Calu3 (cell line): Measurements from ENCODE around the gene LCE1C. TPM values are rescaled to one million over a fixed set of nuclear protein-coding genes. Genes with fewer than 3 reads are reported as not detected.

ENCODE experiments used
- BruUV-seq: library from RNA; stranded (reverse); fragments of 400-500 nt; replicated peaks from 2 replicates; lab custom pipeline; 2021; lab: Mats Ljungman, UMichigan
- CTCF ChIA-PET: fragments of 300-600 bp; sonication (Branson Sonifier 250); formaldehyde crosslinking; loops from one replicate; lab custom pipeline; 2022; ENCODE audit warnings: antibody characterized with exemption; lab: Charles Lee
- DNase-seq: peaks from one replicate; pipeline ENCODE4 v3.0.0; 2022
- H3K27ac Mint-ChIP-seq: one replicate; pipeline ENCODE4 v1.8.0; 2022; ENCODE audit warnings: mixed read lengths; ENCODE audit not compliant: unreplicated experiment
- H3K27me3 Mint-ChIP-seq: one replicate; pipeline ENCODE4 v1.8.0; 2022; ENCODE audit warnings: mixed read lengths; ENCODE audit not compliant: unreplicated experiment
- H3K36me3 Mint-ChIP-seq: one replicate; pipeline ENCODE4 v1.8.0; 2022; ENCODE audit warnings: mild to moderate bottlenecking, moderate library complexity, mixed read lengths; ENCODE audit not compliant: insufficient read depth, unreplicated experiment
- H3K4me1 Mint-ChIP-seq: one replicate; pipeline ENCODE4 v1.8.0; 2022; ENCODE audit warnings: mild to moderate bottlenecking, low read depth, mixed read lengths; ENCODE audit not compliant: unreplicated experiment
- H3K4me3 Mint-ChIP-seq: one replicate; pipeline ENCODE4 v1.8.0; 2022; ENCODE audit warnings: mild to moderate bottlenecking, low read depth, moderate library complexity, mixed read lengths; ENCODE audit not compliant: unreplicated experiment
- H3K9me3 Mint-ChIP-seq: one replicate; pipeline ENCODE4 v1.8.0; 2022; ENCODE audit warnings: low read depth, mixed read lengths; ENCODE audit not compliant: unreplicated experiment
- intact Hi-C: fragments of 100-400 bp; cut with micrococcal nuclease; formaldehyde crosslinking; loops from one replicate; pipeline ENCODE4 v1.10.0; 2022; ENCODE audit not compliant: unreplicated experiment
- total RNA-seq: library from RNA; stranded (reverse); gene quantifications from 2 replicates; pipeline ENCODE4 v1.2.3, GENCODE V29; 2022
- TF ChIP-seq, protein P1 (sequence below): fragments of 200-600 bp; IDR thresholded peaks from one replicate; pipeline ENCODE4 v1.8.0; 2022; ENCODE audit warnings: antibody characterized with exemption; ENCODE audit not compliant: unreplicated experiment

The LCE1C gene
- total RNA-seq, 1 experiment from 2014 or later: not detected

- BruUV-seq: no TSS peak
- H3K27me3 Mint-ChIP-seq: peaks cover 97% of the 10 kb centered on the region
- CTCF ChIA-PET: no interaction called here
- no peak within 1 kb of the TSS for H3K27ac Mint-ChIP-seq
- H3K36me3 Mint-ChIP-seq: no peaks in the 10 kb centered on the region
- no peak for DNase-seq
- intact Hi-C loops: no loop called here
- TF ChIP-seq, protein P1, sequence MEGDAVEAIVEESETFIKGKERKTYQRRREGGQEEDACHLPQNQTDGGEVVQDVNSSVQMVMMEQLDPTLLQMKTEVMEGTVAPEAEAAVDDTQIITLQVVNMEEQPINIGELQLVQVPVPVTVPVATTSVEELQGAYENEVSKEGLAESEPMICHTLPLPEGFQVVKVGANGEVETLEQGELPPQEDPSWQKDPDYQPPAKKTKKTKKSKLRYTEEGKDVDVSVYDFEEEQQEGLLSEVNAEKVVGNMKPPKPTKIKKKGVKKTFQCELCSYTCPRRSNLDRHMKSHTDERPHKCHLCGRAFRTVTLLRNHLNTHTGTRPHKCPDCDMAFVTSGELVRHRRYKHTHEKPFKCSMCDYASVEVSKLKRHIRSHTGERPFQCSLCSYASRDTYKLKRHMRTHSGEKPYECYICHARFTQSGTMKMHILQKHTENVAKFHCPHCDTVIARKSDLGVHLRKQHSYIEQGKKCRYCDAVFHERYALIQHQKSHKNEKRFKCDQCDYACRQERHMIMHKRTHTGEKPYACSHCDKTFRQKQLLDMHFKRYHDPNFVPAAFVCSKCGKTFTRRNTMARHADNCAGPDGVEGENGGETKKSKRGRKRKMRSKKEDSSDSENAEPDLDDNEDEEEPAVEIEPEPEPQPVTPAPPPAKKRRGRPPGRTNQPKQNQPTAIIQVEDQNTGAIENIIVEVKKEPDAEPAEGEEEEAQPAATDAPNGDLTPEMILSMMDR: no peak
- no peak within 1 kb of the TSS for H3K4me3 Mint-ChIP-seq
- no peaks in the 10 kb centered on the region for H3K4me1 Mint-ChIP-seq
- H3K9me3 Mint-ChIP-seq: no peaks in the 10 kb centered on the region
Measured at GRCh38 chr1:152757747-152758146, 48.7 kb downstream of the LCE1C start, which contains the start of gene KPRP. Gene KPRP, plus strand, starts transcription at chr1:152758025. Its CDS starts 1,564 bp downstream, at chr1:152759589.

DNA sequence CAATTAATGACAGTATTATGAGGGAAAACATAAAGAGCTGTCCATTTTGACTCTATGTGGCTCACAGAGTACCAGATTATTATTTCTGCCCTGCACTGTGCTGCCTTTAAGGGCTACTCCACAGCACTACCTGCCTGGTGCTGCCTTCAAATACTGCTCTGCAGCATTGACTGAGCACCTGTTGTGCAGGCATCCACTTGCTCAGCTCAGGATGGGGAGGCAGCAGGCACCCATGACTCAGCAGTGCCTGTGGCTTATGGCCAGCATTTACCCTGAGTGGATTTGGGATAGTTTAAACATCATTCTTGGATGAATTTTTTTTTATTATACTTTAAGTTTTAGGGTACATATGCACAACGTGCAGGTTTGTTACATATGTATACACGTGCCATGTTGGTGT lies 49.6 kb downstream of the LCE1C start:
- H3K36me3 Mint-ChIP-seq: no peaks in the 10 kb centered on the region
- DNase-seq: no peak
- CTCF ChIA-PET: no interaction called here
- H3K4me1 Mint-ChIP-seq: no peaks in the 10 kb centered on the region
- no peaks in the 10 kb centered on the region for H3K9me3 Mint-ChIP-seq
- no peak overlapping the region for H3K4me3 Mint-ChIP-seq
- intact Hi-C loops: no loop called here
- TF ChIP-seq, protein P1: no peak
- BruUV-seq: no TSS peak
- no peak overlapping the region for H3K27ac Mint-ChIP-seq
- H3K27me3 Mint-ChIP-seq: peaks cover 97% of the 10 kb centered on the region

Other genes starting within 250 kb of the LCE1C start
- gene LCE3E, start 239.9 kb downstream of the LCE1C start, total RNA-seq: not detected in 2 replicates
- not detected in 2 replicates for gene LCE3D, start 226.1 kb downstream of the LCE1C start, total RNA-seq
- not detected in 2 replicates for gene LCE3C, start 206.4 kb downstream of the LCE1C start, total RNA-seq
- not detected in 2 replicates for gene LCE3B, start 192.8 kb downstream of the LCE1C start, total RNA-seq
- not detected in 2 replicates for gene LCE3A, start 183.5 kb downstream of the LCE1C start, total RNA-seq
- not detected in 2 replicates for gene LCE2D, start 143.3 kb downstream of the LCE1C start, total RNA-seq
- not detected in 2 replicates for gene LCE2C, start 131.4 kb downstream of the LCE1C start, total RNA-seq
- not detected in 2 replicates for gene LCE2B, start 120.5 kb downstream of the LCE1C start, total RNA-seq
- not detected in 2 replicates for gene LCE2A, start 108.3 kb downstream of the LCE1C start, total RNA-seq
- not detected in 2 replicates for gene LCE4A, start 98.5 kb downstream of the LCE1C start, total RNA-seq
- not detected in 2 replicates for gene KPRP, start 48.6 kb downstream of the LCE1C start, total RNA-seq
- gene LCE1F, start 31.5 kb downstream of the LCE1C start, total RNA-seq: not detected in 2 replicates
- gene LCE1E, start 20.4 kb downstream of the LCE1C start, total RNA-seq: not detected in 2 replicates
- gene LCE1D, start 9.9 kb downstream of the LCE1C start, total RNA-seq: not detected in 2 replicates
- not detected in 2 replicates for gene LCE1B, start 5.3 kb upstream of the LCE1C start, total RNA-seq
- not detected in 2 replicates for gene LCE1A, start 20.8 kb upstream of the LCE1C start, total RNA-seq
- not detected in 2 replicates for gene LCE6A, start 36.2 kb upstream of the LCE1C start, total RNA-seq
- gene LCE7A, start 53.3 kb upstream of the LCE1C start, total RNA-seq: not detected in 2 replicates
- not detected in 2 replicates for gene SMCP, start 71.7 kb upstream of the LCE1C start, total RNA-seq
- gene IVL, start 101.9 kb upstream of the LCE1C start, total RNA-seq: 1.1 and 1.9 TPM in 2 replicates
- gene SPRR5, start 140.6 kb upstream of the LCE1C start, total RNA-seq: not detected in 2 replicates
- not detected in 2 replicates for gene SPRR4, start 164.0 kb upstream of the LCE1C start, total RNA-seq
- gene SPRR1A, start 177.4 kb upstream of the LCE1C start, total RNA-seq: not detected in 2 replicates
- 6.2 and 26.7 TPM in 2 replicates for gene SPRR3, start 195.1 kb upstream of the LCE1C start, total RNA-seq
- 3.1 TPM in 1 of 2 replicates, not detected in the other for gene SPRR1B, start 224.6 kb upstream of the LCE1C start, total RNA-seq
- not detected in 2 replicates for gene SPRR2D, start 234.5 kb upstream of the LCE1C start, total RNA-seq